HG02588 (cell line): Measurements from ENCODE around the gene VPS37C.

Source experiments
- ATAC-seq: cut with Tn5 transposase; IDR thresholded peaks from one replicate; pipeline ENCODE4 v1.9.1; 2021; ENCODE audit warnings: mild to moderate bottlenecking, moderate library complexity; ENCODE audit not compliant: unreplicated experiment

Gene VPS37C

DNA sequence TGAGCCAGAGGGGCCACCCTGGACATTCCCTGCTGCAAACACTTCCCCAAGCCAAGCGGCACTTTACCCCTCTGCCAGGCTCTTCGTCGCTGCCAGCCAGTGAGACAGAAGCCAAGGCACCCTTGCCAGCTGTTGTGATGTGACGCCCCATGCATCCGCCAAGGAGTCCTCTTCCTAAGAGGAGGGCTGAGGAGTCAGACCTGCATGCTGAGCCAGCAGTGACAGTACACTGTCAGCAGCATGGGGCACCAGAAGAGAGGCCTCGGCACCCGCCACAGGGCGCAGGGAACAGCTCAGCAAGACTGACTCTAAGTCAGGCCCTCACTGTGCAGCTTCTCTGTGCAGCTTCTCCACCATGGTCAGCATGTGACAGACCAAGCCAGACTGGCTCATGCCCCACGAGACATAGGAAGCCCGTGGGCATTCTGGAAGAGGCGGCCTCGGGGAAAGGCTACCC lies 26.4 kb downstream of the VPS37C start:
- ATAC-seq: no peak

DNA sequence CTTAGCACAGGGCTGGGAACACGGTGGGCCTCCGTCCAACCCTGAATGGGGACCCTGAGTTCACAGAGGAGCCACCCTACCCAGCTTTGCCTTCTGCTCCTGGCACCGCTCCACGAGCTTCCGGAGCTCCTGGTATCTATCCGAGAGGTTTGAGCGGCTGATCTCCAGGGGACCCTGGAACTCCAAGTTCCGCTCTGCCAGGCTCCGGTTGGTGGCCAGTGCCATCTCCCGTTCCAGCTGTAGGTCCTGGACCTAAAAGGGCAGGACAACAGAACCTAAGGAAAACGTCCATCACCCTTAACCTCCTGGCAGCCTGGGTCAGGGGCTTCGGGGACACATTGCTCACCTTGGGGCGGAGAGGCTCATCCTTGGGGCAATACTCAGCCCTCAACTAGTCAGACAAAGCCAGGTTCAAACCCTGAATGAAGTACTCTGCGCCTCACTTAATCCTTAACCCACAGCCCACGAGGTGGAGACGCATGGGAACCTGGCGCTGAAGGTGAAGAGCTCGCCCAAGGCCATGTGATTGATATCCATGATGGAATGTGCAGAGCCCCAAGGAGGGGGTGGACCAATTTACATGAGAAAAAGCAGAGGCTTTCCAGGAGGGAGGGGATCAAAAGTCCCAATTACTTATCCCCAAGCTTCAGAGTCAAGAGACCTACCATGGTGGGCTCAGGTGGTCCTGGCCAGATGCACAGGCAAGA lies 27.1 kb downstream of the VPS37C start:
- ATAC-seq: no peak

DNA sequence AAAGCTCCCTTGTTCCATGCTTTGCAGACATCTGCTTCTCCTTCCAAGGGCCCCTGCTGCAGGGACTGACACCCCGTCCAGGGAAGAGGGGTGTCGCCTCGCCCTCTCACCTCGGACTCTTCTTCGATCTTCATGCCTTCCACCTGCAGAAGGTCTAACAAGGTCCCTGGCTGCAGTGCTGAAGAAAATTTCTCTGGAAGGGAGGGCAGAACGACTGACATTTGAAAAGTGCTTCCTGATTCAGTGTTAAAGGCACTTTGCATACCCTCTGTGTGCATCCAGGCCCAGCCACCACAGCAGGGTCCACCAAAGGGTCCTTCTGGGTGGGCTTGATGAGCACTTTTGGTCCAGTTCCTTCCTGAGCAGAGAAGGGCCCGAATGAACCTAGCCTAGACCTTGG lies 28.1 kb downstream of the VPS37C start:
- no peak for ATAC-seq

DNA sequence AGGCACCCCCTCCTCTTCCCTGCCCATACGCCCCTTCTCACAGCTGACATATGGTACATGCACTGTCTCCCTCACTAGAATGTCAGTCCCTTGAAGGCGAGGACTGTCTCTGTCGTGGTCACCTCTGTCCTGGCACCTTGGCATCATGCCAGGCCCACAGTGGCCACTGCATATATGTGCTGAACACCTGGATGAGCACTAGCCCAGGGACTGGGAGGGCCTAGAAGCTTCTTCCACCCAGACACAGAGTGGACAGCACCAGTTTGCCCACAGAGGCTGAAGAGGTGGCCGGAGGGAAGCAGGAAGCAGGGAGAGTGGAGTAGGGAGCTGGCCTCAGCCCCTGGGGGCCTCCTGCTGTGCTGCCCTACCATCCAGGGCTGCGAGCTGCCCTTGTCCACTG lies 28.6 kb downstream of the VPS37C start:
- no peak for ATAC-seq

DNA sequence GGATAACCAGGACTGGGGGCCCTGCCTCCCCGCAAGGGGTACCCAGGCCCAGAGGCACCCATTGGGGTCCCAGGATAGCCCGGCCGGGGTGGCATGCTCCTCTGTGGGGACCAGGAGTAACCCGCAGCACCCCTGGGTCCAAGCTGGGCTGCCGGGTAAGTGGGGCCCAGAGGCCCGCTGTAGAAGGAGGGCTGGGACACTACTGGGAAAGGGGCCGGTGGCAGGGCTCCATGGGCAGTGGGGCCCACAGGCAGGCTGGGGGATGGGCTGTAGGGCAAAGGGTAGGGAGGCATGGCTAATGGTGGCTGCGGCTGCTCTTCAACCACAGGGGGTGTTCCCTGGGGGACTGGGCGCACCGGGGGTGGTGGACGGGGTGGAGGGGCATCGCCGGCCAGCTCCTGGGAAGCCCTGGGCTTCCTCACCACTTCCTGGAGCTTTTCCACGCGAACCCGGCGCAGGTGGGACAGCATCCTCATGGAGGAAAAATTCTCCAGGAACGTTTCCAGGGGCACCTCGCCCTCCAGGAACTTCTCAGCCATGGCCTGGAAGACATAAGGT lies 29.1 kb downstream of the VPS37C start:
- no peak for ATAC-seq

DNA sequence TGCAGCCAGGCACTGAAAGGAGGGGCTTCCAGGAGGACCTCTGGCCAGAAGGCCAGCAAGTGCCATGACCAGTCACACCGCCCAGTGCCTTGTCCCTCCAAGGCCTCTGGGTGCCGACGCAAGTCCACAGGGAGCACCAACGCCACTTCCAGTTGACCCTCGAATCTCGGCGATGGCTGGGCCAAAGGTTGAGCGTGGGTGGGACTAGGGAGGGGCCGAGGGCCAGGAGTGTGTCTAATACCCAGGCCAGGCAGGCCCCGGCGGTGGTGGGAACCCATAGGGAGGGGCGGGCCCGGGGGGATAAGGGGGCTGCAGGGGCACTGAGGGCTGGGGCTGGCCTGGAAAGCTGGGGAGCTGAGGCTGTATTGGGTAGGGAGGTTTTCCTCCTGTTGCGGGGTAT lies 29.6 kb downstream of the VPS37C start:
- no peak for ATAC-seq

DNA sequence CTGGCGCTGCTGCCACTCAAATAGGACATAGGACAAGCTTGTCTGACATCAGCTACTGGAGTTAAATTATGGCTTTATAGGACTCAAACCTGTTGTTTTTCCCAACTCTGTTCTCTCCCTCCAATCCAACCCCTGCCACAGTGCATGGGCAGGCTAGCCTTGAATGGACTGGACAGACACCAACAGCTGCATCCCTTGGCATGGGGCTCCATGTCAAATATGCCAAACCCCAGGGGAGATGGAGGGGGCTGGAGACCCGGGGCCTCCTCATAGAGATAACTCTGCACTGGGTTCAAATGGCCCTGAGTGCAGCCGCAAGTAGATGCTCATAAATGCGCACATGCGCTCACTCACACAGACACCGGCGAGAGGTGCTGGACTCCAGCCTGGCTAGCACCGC lies 30.0 kb downstream of the VPS37C start:
- no peak for ATAC-seq

DNA sequence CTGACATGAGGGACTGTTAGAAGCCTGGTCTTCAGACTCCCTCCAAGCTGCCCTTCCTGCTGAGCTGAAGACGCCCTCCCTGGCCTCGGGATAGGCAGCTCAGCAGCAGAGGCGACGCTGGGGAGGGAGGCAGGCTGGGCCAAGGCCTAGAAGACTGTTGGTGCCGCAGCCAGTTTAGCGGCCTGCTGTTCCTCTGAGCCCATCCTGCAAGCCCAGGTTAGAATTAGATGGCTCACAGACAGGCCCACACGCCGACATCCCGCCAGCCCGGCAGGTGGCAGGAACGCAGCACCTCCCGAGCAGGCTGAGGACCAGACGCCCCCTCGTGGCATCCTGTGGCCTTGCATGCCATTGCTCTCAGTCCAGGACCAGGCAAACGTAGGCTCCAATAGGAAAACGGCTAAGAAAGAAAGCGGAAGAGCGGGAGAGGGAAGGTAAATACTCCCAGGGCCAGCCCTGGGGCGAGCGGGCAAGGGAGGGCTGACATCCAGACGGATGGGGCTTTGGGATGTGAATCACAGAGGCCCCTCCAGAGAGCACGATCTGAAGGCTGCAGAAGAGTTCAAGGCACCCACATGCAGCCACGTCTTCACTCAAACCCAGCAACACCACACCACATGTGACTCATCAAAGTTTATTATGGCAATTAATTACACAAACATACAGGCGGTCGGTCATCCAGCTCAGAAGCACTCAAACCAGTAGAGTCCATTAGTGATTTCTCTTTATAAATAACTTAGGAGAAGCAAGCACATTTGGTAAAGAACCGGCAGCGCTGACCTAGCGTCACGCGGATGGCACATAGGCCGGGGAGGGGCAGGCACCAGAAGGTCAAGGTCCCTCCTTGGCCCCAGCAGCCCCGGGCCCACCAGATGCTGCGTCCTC lies 31.3 kb downstream of the VPS37C start:
- ATAC-seq: peak; percentile 81

DNA sequence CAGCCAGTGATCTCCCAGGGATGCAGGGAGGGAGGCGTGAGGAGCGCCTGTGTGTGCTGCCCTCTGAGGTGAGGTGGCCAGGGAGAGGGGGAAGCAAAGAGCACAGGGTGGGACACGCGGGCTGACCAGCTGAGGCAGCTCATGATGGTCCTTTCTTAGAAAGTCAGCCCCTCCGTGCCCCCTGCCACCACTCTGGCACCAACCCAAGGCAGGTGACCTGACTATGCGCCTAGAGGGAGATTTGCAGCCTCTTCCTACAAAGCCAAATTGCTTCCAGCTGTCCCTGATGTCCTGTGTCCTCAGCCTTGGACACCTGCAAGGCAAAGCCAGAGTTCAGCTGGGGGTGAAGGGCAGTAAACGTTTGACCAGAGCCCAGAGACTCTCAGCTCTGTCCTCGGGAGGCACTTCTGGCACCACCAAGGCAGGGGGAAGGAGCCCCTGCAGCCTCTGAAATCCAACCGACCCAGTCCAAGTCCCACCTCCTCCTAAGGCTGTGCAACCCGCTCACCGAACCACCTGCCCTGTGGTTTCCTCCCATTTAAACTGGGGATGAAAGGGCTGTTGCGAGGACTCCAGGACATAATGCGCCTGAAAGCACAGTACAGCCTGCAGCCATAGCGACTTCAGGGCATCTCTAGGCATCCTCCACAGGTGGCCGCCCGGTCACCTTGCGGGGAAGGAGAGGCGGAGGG lies 32.1 kb downstream of the VPS37C start:
- no peak for ATAC-seq

DNA sequence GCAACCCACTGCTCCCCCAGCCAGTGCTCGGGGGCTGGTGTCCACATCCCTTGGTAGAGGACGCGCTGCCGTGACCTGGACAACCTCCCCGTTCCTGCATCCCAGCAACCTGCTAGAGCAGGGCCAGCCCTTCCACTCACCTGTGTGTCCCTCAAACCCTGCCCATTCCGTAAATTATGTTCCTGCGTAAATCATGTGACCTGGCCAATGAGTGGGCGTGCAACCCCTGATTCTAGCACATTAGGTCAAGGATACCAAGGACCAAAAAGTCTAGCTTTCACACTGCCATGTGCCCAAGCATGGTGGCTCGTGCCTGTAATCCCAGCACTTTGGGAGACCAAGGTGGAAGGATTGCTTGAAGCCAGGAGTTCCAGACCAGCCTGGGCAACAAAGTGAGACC lies 33.2 kb downstream of the VPS37C start:
- no peak for ATAC-seq

DNA sequence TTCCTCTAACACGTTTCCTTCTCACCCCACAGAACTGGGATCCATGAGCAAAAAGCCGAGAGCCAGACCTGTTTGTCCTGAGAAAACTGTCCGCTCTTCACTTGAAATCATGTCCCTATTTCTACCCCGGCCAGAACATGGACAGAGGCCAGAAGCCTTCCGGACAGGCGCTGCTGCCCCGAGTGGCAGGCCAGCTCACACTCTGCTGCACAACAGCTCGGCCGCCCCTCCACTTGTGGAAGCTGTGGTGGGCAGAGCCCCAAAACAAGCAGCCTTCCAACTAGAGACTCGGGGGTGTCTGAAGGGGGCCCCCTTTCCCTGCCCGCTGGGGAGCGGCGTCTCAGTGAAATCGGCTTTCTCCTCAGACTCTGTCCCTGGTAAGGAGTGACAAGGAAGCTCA lies 35.0 kb downstream of the VPS37C start:
- ATAC-seq: no peak

DNA sequence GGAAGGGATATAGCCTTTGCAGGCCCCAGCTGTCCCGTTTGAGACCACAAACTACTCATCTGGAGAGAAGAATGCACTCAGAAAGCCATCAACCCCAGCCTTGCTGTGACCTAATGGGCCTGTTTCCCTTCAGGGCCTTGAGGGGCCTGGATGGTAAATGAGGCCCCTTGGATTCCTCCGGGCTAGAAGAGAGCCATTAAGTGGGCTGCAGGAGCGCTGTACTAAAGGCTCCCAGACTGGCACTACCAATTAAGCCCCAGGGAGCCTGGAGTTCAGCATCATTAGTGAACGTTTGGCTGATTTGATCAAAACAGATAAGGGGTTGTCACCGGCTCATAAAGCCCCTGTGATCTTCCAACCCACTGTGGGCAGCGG lies 35.9 kb downstream of the VPS37C start:
- ATAC-seq: no peak

DNA sequence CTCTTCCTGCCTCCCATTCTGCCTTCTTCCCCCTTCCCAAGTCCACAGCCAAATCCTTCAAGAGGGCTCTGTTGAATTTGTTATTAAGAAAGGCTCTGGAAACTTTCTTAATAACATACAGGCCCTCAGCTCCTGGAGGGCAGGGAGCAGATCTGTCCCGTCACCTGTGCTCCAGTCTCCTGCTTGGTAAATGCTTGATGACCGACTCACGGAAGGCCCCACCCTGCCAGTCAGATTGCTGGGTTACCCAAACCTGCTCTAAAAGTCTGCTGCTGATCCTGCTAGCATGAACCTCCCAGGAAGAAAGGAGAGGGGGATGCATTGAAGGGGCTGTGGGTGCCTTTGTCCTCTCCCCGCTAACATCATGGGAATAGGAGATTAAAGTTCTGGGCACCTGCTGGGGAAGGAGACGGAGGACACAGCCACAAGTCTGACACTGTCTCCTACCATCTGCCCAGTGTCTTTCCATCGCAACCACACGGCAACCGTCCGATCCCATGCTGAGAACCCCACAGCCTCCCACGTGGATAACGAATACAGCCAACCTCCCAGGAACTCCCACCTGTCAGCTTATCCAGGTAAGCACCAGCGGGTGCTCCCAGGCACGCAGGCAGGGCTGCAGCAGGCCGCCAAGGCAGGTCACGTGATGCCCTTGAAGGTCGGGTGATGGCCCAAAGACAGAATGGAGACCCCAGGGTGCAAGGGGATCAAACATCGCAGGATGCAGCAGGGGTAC lies 36.5 kb downstream of the VPS37C start:
- ATAC-seq: no peak

DNA sequence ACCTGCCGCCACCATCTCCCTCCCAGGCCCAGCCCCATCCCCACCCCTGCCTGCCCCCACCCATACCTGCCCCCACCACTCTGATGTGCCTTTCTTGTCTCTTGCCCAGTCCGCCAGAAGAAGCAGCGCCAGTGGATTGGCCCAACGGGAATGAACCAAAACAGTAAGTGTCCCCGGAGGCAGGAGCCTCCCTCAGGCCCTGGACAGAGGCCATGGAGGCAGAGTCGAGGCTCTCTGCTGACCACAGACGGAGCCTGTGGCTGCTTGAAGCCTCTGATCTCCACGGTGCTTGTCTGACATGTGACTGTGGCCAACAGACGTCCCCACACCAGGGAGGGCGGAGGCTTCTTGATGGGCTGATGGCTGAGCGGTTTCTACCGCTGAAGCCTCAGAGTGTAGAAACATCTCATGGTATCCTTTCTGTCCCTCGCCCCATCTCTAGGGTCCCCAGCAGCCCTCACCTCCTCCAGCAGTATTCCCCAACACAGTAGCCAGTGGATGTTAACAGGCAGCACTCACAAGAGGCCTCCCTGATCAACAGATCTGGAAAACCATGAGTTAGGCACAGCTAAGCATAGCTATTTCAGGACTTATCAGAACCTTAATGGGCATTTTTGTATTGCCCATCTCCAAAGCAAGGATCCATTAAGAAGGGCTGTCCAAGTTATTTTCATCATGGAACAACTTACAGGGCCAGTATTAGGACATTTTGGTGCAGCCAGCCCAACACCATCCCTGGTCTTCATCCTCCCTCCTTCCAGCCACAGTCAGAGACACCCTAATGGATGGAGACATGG lies 37.3 kb downstream of the VPS37C start:
- ATAC-seq: no peak

DNA sequence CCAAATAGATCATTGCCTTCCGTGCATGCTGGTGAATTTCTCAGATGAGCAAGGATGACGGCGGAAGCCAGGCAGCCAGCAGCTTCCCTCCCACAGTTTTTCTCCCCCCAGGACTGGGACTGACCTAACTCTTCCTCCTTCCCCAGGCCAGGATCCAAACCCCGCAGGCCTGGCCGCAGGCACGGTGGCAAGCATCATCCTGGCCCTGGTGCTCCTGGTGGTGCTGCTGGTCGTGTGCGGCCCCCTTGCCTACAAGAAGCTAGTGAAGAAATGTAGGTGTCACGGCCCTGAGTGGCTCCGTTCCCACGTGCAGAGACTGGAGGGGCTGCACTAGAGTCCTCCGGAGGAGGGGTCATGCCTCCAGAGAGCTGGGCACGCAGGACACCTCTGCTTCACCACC lies 38.5 kb downstream of the VPS37C start:
- no peak for ATAC-seq

DNA sequence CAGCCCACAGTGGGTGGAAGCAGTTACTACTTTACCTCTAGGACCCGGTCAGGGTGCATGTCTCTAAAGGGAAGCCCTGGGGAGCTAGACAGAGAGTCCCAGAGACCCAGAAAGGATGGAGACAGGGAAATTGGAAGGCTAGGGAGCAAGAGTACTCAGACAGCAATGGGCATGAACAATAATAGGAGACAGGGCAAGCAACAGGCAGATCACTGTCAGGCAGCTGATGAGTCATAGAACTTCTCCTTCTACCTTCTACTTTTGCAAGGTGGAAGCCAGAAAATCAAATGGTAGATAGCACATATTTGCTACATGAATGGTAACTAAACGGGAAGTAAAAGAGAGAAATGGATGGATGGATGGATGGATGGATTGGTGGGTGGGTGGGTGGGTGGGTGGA lies 39.3 kb downstream of the VPS37C start:
- ATAC-seq: no peak

DNA sequence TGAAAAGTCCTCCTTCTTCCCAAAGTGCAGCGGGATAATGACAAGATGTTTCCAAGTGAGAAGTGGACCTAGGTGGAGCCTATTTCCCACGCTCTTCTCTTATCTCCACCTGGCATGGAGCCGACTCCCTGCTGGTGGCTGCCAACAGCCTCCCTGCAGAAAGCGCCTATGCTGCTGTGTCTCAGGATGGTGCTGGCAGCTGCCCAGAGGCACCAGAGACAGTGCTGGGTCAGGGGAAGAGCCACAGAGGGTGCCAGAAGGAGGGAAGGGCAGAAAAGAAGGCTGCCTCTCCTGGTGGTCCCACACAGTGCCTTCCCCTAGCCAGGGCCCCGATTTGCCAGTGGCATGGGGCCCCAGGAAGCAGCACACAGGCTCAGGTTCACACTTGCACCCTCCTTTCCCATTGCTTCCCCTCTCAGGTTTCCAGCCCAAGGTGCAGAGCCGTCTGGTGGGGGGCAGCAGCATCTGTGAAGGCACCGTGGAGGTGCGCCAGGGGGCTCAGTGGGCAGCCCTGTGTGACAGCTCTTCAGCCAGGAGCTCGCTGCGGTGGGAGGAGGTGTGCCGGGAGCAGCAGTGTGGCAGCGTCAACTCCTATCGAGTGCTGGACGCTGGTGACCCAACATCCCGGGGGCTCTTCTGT lies 39.9 kb downstream of the VPS37C start:
- ATAC-seq: no peak

DNA sequence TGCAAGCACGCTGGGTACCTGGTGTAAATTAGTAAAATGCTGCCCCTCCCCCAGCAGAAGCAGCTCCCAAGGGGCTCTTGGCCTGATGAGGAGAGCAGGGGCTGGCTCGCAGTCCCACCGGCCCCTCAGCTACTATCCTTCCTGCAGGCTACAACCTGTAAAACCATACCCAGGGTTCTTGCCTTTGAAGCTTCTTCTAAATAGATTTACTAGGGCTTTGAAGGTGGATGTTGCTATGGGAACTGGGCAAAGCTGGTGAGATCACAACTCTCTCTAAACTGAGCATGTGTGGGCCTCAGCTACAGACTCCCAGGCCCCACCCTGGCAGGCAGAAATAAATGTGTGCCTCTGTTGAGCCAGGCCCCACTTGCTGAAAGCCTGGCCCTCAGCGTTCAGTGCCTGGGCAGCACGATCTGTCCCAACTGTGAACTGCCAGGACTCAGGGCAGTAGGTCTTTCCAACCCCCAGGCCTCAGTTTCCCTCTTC lies 40.5 kb downstream of the VPS37C start:
- no peak for ATAC-seq

DNA sequence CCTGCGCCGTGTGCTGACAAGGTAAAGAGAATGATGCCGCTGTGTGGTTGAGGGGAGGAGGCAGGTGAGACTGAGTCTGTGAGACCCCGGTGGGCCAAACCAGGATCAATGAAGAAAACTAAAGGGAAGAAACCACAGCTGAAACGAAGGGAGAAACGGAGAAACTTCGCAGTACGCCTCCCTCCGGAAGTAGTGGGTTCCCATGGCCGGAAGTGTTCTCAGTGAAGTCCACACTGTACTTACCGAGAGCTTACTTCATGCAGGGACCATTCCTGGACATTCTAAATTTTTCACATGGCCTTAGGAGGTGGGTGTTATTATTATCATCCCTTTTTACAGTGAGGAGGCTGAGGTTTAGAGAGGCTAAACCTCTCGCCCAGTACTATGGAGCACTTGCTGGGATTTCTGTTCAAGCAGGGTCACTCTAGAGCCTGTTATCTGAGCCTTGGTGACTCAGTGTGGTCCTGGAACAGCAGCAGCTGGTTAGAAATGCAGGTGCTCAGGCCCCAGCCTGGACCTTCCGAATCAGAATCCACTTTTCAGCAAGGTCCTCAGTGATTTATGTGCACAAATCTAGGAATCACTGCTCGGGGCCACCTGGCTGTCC lies 41.0 kb downstream of the VPS37C start:
- no peak for ATAC-seq
